ENCODE measurements around the gene NEBL.

Gene NEBL

DNA sequence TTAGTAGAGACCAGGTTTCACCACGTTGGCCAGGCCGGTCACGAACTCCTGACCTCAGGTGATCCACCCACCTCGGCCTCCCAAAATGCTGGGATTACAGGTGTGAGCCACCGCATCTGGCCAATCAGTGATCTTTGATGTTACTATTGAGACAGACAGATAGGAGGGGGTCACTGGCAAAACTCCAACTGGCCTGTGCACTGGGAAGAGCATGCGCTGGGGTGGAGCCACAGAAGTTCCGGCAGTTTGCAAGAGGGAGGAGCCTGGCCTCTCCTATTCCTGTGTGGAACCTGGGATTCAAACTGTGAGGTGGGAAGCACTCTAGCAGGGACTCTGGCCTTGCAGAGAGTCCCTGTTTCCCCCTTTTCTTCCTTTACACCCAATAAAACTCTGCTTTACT, 60.7 kb downstream of the NEBL start:
- H3K4me3 ChIP-seq (ENCODE audit: low read depth, low read length): no peak overlapping the region
- DNase-seq (ENCODE audit: low read depth): no peak
- TF ChIP-seq, protein P1, sequence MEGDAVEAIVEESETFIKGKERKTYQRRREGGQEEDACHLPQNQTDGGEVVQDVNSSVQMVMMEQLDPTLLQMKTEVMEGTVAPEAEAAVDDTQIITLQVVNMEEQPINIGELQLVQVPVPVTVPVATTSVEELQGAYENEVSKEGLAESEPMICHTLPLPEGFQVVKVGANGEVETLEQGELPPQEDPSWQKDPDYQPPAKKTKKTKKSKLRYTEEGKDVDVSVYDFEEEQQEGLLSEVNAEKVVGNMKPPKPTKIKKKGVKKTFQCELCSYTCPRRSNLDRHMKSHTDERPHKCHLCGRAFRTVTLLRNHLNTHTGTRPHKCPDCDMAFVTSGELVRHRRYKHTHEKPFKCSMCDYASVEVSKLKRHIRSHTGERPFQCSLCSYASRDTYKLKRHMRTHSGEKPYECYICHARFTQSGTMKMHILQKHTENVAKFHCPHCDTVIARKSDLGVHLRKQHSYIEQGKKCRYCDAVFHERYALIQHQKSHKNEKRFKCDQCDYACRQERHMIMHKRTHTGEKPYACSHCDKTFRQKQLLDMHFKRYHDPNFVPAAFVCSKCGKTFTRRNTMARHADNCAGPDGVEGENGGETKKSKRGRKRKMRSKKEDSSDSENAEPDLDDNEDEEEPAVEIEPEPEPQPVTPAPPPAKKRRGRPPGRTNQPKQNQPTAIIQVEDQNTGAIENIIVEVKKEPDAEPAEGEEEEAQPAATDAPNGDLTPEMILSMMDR (IDR thresholded peaks at IDR 0.05; ENCODE audit: low read depth, low read length, missing control alignments): no peak

DNA sequence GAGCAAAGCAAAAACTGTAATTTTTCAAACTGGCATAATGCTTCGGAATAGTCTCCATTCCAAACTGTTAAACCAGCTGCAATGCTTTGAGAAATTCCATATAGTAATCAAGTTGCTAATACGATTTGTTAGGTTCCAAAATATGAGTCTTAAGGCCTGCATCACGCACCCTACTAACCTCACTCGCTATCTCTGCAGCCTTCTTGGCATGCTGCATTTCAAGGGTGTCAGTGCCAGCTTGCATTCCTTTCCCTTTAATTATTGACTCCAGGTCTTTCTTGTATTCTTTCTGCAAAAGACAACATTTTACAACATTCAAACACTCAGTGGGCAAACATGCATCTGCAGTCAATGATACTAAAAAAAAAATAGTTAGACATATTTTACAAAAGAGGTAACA, 61.8 kb downstream of the NEBL start:
- no peak overlapping the region for H3K4me3 ChIP-seq (ENCODE audit: low read depth, low read length)
- TF ChIP-seq, protein P1 (IDR thresholded peaks at IDR 0.05; ENCODE audit: low read depth, low read length, missing control alignments): no peak
- DNase-seq (ENCODE audit: low read depth): no peak

DNA sequence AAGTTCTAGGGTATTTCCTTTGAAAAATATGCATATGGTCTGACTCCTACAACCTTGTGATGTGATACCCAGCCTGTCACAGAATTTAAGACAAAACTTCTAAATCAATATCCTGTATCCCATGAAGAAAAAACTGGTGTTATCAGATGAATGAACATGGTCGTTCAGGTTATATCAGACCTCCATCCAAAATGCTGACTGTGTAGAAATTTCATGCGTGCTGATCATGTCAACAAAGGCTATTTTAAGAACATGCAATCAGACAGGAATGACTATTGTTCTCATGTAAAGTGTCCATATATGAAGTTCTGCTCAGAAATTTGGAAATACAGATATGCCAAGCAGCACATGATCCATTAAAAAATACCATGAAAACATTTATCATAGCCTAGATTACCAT, 62.3 kb downstream of the NEBL start:
- no peak for DNase-seq (ENCODE audit: low read depth)
- TF ChIP-seq, protein P1 (IDR thresholded peaks at IDR 0.05; ENCODE audit: low read depth, low read length, missing control alignments): no peak
- H3K4me3 ChIP-seq (ENCODE audit: low read depth, low read length): no peak overlapping the region

DNA sequence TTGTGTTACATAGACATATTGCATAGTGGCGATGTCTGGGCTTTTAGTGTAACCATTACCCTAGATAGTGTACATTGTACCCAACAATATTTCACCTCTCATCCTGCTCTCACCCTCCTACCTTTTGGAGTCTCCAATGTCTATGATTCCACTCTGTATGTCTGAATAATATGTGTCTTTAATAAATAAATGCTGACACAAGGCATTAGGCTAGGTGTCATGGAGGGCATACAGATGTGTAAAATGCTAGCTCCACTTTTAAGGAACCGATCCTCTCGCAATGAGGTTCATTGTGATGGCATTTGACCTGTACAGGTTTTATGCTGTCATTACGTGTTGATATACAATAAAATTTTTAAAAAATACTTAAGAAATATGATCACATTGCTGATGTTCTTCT, 74.3 kb downstream of the NEBL start:
- H3K4me3 ChIP-seq (ENCODE audit: low read depth, low read length): no peak overlapping the region
- TF ChIP-seq, protein P1 (IDR thresholded peaks at IDR 0.05; ENCODE audit: low read depth, low read length, missing control alignments): no peak
- DNase-seq (ENCODE audit: low read depth): no peak

DNA sequence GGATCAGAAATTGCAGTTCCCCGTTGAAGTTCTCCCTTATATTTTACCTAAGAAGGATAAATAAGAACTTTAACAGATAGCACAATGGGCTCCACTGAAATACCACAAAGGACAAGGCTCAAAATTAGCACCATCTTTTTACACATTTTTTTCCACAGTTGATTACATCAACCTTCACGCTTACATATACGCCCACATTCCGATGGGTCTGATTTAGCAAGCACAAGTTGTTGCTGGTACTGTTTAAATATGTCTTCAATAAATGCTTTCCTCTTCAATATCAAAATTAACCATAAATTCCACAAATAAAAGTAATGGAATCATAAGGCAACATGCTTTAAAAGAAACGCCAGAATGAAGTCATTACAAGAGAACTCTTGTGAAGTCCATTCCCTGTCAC, 79.5 kb downstream of the NEBL start:
- DNase-seq (ENCODE audit: low read depth): no peak

DNA sequence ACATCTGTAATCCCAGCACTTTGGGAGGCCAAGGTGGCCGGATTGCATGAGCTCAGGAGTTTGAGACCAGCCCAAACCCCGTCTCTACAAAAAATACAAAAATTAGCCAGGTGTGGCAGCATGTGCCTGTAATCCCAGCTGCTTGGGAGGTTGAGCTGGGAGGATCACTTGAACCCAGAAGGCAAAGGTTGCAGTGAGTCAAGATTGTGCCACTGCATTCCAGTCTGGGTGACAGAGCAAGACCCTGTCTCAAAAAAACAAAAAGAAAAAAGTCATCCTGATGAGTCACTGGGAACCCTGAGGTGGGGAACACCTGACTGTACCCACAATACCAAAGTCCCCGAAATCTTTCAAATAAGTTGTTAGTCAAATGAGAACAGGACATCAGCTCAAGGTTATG, 80.0 kb downstream of the NEBL start:
- TF ChIP-seq, protein P1 (IDR thresholded peaks at IDR 0.05; ENCODE audit: low read depth, low read length, missing control alignments): no peak
- no peak for DNase-seq (ENCODE audit: low read depth)
- no peak overlapping the region for H3K4me3 ChIP-seq (ENCODE audit: low read depth, low read length)

More for the DNA sequence above, 79.5 kb downstream of the NEBL start:
- H3K4me3 ChIP-seq (ENCODE audit: low read depth, low read length): no peak overlapping the region
- TF ChIP-seq, protein P1 (IDR thresholded peaks at IDR 0.05; ENCODE audit: low read depth, low read length, missing control alignments): no peak

DNA sequence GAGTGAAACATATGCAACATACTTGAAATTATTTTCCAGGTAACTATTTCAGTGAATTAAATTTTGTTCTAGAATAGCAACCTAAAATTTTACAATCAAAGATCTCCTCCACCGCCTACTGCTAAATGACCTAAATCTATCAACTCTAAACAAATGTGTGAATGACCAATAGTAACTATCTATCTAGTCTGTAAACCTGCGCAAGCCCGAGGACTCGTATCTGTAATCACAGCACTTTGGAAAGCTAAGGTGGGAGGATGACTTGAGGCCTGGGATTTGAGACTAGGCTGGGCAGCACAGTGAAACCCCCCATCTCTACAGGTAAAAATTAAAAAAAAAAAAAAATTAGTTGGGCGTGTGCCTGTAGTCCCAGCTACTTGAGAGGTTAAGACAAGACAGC, 83.0 kb downstream of the NEBL start:
- H3K4me3 ChIP-seq (ENCODE audit: low read depth, low read length): no peak overlapping the region
- TF ChIP-seq, protein P1 (IDR thresholded peaks at IDR 0.05; ENCODE audit: low read depth, low read length, missing control alignments): no peak
- DNase-seq (ENCODE audit: low read depth): no peak

All from GM12864 (cell line).